ENCODE data around the gene TCEANC2. TPM values are rescaled to one million over a fixed set of nuclear protein-coding genes. Genes with fewer than 3 reads are reported as not detected.

Gene TCEANC2
- total and polyA plus RNA-seq, 2 experiments from 2014 or later = 6.0 to 6.3 TPM

GRCh38 chr1:54077359-54077758 lies 24.0 kb downstream of the TCEANC2 start (continued):
- no peak for TF ChIP-seq ZNF462 (CRISPR knock-in tag; IDR thresholded peaks at IDR 0.05)
- no peak for TF ChIP-seq POLR2AphosphoS5 (IDR thresholded peaks at IDR 0.05; ENCODE audit: low read depth)
- TF ChIP-seq ZNF331 (CRISPR knock-in tag; IDR thresholded peaks at IDR 0.05; ENCODE audit: low read depth) = no peak
- TF ChIP-seq NANOG (IDR thresholded peaks at IDR 0.05; ENCODE audit: borderline replicate concordance) = no peak
- no peak for TF ChIP-seq ZNF114 (CRISPR knock-in tag; IDR thresholded peaks at IDR 0.05)
- no peak for TF ChIP-seq CREB1 (CRISPR knock-in tag; IDR thresholded peaks at IDR 0.05; ENCODE audit: low read depth)
- TF ChIP-seq EZH2phosphoT487 (IDR thresholded peaks at IDR 0.05; ENCODE audit: unreplicated experiment) = no peak
- TF ChIP-seq EZH2 (IDR thresholded peaks at IDR 0.05; ENCODE audit: low read depth, unreplicated experiment) = no peak
- TF ChIP-seq REST (IDR thresholded peaks at IDR 0.05; ENCODE audit: unreplicated experiment) = no peak
- no peak for TF ChIP-seq JUNB (IDR thresholded peaks at IDR 0.05; ENCODE audit: unreplicated experiment)
- no peak for TF ChIP-seq ETS1 (IDR thresholded peaks at IDR 0.05)
